WTC11 (cell line): Measurements from ENCODE around the gene VAV2.

Experiments
- ATF3 ChIP-seq: sonication (generic); formaldehyde crosslinking; conservative IDR thresholded peaks from 2 replicates; pipeline ENCODE4 v1.8.1; 2022; ENCODE audit warnings: mild to moderate bottlenecking, missing genetic modification reagents
- CTCF ChIP-seq: fragments of 200-600 bp; IDR thresholded peaks from 2 replicates; pipeline ENCODE4 v1.8.0; 2022; ENCODE audit warnings: antibody characterized with exemption
- ELF4 ChIP-seq: sonication (generic); formaldehyde crosslinking; IDR thresholded peaks from 2 replicates; pipeline ENCODE4 v1.8.1; 2022; ENCODE audit warnings: low read depth, mild to moderate bottlenecking, moderate library complexity, missing genetic modification reagents
- MXD4 ChIP-seq: fragments of 250-450 bp; sonication (Bioruptor Pico); IDR thresholded peaks from 2 replicates; pipeline ENCODE4 v1.8.0; 2021; ENCODE audit warnings: mild to moderate bottlenecking, moderate library complexity, borderline replicate concordance
- NFE2L1 ChIP-seq: sonication (generic); formaldehyde crosslinking; IDR thresholded peaks from 2 replicates; pipeline ENCODE4 v1.8.1; 2023; ENCODE audit warnings: missing genetic modification reagents
- NFYB ChIP-seq: sonication (generic); formaldehyde crosslinking; conservative IDR thresholded peaks from 2 replicates; pipeline ENCODE4 v1.8.0; 2022; ENCODE audit warnings: low read depth, missing genetic modification reagents
- SMAD3 ChIP-seq: sonication (generic); formaldehyde crosslinking; IDR thresholded peaks from 2 replicates; pipeline ENCODE4 v1.8.0; 2022; ENCODE audit warnings: missing genetic modification reagents, mild to moderate bottlenecking, borderline replicate concordance
- TCF7 ChIP-seq: sonication (generic); formaldehyde crosslinking; IDR thresholded peaks from 2 replicates; pipeline ENCODE4 v1.8.0; 2022; ENCODE audit warnings: mild to moderate bottlenecking, low read depth, missing genetic modification reagents, moderate library complexity
- TP53 ChIP-seq: sonication (generic); formaldehyde crosslinking; IDR thresholded peaks from 2 replicates; pipeline ENCODE4 v1.8.1; 2023; ENCODE audit warnings: mild to moderate bottlenecking, missing genetic modification reagents
- USF1 ChIP-seq: sonication (generic); formaldehyde crosslinking; IDR thresholded peaks from 2 replicates; pipeline ENCODE4 v1.8.0; 2022; ENCODE audit warnings: mild to moderate bottlenecking, missing genetic modification reagents
- USF2 ChIP-seq: sonication (generic); formaldehyde crosslinking; IDR thresholded peaks from 2 replicates; pipeline ENCODE4 v1.8.1; 2023; ENCODE audit warnings: mild to moderate bottlenecking, missing genetic modification reagents, moderate library complexity
- ZBTB21 ChIP-seq: sonication (generic); formaldehyde crosslinking; IDR thresholded peaks from 2 replicates; pipeline ENCODE4 v1.8.1; 2023; ENCODE audit warnings: mild to moderate bottlenecking, missing genetic modification reagents, borderline replicate concordance
- ZBTB43 ChIP-seq: sonication (generic); formaldehyde crosslinking; IDR thresholded peaks from 2 replicates; pipeline ENCODE4 v1.8.1; 2023; ENCODE audit warnings: mild to moderate bottlenecking, missing genetic modification reagents
- ZNF416 ChIP-seq: fragments of 250-450 bp; sonication (Bioruptor Pico); IDR thresholded peaks from 2 replicates; pipeline ENCODE4 v1.9.0; 2021; ENCODE audit warnings: mild to moderate bottlenecking, inconsistent platforms

GRCh38 chr9:134014946-134015345, 22.8 kb upstream of the VAV2 start:
- TF ChIP-seq USF2: no peak
- TF ChIP-seq ATF3 (CRISPR knock-in tag): no peak
- TF ChIP-seq CTCF: no peak
- TF ChIP-seq USF1 (CRISPR knock-in tag): no peak
- no peak for TF ChIP-seq TP53 (CRISPR knock-in tag)
- no peak for TF ChIP-seq TCF7
- TF ChIP-seq ELF4 (CRISPR knock-in tag): no peak
- no peak for TF ChIP-seq MXD4 (CRISPR knock-in tag)
- no peak for TF ChIP-seq ZBTB43 (CRISPR knock-in tag)
- no peak for TF ChIP-seq SMAD3
- TF ChIP-seq ZBTB21 (CRISPR knock-in tag): no peak
- TF ChIP-seq NFE2L1 (CRISPR knock-in tag): no peak
- TF ChIP-seq NFYB: no peak
- TF ChIP-seq ZNF416: no peak
